ENCODE measurements around the gene DAB1.
"Not testable (repeated sequence)": the region's sequence is repeated elsewhere in the genome, so short reads cannot be mapped to it uniquely, and the experiment has no call there.

The DAB1 gene

DNA sequence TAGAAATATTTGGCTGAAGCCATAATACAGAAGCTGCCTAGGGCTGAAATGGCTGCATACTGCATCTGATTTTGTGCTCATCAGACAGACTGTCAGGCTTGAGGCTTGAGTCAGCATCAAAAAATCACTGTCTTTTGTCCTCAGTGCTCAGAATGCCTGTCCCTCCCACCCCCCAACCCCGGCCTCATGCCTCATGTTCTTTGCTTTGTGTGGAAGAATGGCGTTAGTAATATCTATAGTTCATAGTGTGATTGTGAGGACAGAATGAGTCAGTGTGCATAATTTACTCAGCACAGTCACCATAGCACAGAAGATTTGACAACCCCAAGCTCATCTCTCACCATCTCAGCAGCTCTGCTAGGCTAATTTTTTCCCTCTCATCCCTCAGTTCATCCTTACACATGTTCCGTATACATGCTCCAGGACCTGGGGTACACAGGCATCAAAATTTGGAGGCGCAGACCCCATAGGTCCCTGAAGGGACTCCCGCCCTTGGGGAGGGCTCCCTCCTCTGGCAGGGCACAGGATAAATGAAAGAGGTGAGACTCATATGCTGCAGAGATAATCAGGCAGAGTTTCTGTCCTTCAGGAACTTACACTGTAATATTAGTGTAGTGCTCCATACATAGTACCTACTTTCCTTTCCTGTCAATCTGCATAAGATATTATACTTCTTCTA, 299.0 kb downstream of the DAB1 start:
- DNase-seq, result no peak

DNA sequence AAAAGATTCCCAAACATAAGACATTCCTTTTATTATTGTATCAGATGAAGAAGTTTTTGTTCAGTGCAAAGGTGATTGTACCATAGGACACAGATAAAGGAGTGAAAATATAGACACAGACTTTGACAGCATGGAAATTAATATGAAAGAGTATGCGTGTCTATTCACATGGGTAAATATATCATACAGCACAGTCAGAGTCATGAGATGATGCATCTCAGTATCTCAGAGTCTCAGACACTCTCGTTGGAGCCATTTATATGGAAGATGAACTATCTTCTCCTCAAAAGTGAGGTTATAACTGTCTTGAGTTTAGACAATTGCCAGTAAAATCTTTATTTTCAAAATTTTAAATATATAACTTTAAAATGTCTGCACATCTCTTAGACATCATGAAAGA, 299.7 kb downstream of the DAB1 start:
- DNase-seq, result no peak

DNA sequence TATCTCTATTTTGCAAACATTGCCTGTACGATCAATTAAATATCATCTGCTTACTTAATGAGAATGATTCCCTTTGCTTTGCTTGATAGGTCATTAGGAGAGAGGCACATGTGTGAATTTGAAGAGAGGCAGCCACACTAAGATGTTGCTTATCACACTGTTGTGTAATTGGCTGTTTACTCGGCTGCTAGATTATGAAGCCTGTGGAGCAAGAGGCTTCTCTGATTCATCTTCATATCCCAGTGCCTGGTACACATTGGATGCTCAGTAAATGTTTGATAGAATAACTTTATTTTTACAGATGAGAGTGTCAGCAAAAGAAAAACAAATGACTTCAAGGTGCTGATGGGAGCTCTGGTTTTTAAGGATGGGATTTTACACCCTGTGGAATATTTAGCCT, 301.8 kb downstream of the DAB1 start:
- no peak for DNase-seq

DNA sequence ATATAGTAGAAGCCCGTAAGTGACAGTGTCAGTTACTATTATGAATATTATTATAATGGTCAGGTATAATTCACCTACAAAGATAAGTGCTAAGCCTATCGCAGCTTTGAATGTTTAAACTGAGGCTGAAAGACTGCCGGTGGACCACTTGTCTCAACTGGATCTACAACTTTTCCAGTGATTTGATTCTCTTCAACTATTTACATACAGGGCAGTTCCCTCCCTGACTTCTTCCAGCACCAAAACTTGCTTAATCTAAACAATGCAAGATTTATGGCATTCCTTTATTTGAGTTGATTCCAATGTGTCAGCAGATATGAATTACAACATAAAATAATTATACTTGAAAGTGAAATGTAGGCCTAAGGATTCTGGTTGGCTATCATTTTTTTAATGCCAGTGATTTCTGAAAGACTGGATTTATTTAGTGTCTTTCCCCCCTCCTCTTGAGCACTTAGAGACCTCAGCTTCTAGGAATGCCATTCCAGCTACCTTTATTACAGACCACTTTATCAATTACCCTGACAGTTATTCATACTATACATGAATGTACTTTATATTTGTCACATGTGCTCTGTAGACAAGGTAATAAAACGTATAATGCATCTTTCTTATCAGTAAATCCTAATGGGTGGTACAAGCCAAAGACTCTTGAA, 304.8 kb downstream of the DAB1 start:
- no peak for DNase-seq

DNA sequence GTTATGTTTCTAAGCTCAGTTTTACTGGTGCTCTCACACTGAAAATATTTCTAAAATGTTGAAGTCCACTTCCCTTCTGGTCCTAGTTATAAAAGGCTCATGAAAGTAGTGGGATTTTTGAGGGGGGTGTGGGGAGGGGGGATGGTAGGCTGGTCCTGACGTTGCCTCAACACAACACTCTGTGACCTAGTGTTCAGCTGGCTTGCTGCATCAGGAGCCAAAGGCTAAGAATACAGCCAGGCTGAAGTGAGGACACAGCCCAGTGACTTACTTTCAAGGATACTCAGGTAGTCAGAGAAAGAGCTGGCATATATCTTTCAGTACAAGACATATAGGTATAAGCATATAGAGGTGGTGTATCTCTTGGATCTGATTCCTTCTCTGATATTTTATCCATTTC, 306.1 kb downstream of the DAB1 start:
- DNase-seq, result no peak

DNA sequence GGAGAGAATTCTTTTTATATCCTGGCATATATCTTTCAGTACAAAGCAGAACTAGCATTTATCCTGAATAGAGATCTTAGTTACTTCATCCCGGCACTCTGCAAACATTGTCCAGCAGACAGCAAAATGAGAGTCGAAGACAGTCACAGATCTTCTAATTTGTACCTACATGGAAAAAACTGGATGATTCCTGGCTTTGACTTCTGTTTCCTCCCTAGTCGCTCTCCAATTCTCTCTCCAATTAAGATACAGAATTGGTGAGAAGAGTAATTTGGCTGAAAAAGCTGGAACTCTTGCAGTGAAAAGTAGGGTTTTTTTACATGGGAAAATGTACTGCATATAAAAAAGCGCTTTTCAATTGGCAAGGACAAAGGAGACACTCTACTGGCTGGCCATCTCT, 307.0 kb downstream of the DAB1 start:
- DNase-seq, result no peak

DNA sequence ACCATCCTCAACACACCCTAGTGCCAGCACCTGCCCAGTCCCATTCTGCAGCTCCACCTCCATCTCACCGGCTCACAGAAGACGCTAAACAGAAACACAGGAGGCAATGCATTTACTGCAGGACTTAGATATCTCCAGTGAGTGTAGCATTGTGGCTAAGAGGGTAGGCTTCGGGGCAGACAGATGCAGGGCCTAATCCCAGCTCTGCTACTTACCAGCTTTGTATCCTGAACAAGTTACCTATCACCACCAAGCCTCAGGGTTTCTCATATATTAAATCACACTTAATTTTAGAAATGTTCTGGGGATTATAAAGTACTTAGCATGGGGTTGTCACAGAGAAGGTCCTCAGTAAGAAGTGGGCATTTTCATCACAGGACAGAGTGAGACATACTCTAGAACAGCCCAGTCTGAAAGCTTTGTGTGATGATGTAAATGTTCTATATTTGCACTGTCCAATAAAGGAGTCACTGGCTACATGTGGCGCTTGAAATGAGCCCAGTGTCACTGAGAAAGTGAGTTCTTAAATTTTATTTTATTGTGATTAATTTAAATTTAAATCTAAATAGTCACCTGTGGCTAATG, 308.7 kb downstream of the DAB1 start:
- DNase-seq, result no peak

DNA sequence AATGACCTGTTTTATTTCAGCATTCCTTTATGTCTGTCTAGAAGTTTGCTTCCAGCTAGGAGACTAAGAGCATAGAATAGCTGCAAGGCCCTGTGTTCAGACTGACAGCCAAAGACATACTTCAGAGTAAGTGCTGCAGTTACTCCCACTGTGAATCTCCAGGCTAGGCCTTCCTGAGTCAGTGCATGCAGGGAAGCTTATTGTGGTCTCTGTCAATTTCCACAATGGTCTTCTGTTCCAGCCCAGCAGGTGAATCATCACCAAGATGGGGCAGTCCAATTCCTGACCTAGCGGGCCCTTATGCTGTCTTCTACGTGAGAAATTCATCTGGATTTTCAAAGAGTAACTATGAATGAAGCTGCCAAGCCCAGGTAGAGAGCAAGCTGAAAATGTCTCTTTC, 311.7 kb downstream of the DAB1 start:
- DNase-seq, result no peak

DNA sequence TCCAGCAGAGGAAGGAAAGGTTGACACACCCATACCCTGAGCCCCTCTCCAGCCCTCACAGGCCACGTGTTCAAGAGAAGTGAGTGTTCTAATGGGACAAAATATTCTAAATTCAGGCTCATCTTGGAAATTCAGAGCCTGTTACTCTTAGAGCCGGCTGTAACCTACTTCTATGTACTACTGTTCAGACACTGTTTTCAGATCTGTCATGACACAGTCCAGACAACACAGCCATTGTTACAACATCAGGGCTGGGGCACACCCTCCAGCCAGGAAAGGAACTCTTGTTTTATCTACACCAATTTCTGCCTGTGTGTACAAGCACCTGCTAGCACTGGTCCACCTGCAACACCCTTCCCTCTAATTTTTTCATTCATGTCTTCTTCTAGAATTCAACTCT, 312.7 kb downstream of the DAB1 start:
- DNase-seq, result no peak

DNA sequence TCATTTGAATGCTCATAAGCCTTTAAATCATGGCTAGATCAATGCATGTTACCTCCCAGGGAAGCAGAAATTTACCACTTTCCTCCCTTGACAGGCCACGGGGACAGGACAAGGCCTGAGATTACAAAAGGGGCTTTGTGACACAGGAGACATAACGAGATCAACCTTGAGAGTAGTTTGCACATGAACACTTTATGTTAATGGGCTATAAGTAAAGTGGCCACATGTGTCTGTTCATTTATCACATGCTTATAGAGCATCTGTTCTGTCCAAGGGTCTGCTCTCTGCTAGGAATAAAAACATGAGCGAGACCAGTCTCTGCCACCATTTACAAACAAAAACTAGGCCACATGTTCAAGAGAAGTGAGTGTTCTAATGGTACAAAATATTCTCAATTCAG, 314.0 kb downstream of the DAB1 start:
- DNase-seq, result no peak

DNA sequence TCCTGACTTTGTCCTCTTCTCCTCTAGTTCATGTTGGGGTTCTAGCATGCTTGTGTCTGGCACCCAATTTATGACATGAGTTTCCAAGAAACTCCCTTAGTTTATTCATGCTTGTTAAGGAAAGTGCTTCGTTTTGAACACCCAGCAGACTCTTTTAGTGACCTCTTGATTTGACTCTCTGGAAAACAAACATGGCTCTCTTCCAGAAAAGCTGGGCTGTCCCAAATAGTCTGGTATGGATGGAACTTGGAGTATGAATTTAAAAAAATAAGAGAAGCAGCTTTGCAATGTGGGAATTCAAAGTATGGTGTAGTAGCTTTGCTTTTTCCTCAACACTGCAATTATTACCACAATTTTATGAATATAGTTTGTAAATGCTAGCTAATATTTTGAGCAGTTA, 314.6 kb downstream of the DAB1 start:
- DNase-seq, result no peak

DNA sequence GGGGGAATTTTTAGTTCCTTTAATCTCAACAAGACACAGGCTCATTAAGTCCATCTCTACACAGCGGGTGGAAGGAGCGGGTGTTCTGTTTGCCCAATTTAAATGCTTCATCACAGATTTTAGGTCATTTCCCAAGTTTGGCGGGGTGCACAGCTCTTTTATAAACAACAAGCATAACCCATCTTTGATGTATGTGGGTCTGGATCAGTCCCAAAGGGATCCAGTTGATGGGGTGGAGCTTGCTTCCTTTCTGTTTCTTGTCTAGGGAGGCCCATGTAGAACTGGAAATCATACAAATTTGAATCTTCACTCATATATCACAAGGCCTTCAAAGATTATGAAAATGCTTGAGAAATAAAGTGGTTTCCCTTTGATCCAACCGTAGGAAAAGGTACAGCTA, 317.6 kb downstream of the DAB1 start:
- DNase-seq, result no peak

DNA sequence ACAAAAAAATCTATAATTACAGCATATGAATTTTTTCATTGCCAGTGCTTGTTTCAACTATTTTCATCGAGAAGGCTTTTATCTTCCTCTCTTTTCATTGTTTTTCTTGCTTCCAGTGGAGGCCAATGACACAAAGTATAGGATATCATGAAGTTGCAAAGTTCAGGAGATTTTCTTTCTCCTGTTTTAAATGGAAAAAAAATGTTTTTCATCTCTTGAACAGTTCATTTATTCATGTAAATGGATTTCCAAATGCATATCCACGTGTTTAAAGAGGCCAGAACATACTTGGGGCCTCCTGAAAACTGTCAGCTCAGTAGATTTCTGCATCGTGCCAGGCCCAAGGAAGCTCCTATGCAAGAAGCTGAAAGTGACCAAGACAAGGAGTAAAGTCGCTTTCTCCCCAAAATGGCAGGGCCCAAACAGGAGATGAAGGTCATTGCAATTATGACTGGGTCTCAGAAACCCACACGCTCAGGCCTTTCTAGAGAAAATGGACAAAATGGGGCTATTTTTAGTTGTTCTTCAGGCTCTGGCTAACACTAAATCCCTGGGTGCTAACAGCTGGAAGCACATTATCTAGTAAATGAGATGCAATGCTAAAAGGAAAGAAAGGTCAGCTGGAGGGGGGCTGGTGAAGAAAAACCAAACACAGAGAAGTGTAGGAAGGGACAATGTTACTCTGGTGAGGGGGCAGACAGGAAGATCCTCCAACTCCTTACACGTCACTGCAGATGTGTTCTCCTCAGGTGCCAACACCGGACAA, 321.1 kb downstream of the DAB1 start:
- no peak for DNase-seq

DNA sequence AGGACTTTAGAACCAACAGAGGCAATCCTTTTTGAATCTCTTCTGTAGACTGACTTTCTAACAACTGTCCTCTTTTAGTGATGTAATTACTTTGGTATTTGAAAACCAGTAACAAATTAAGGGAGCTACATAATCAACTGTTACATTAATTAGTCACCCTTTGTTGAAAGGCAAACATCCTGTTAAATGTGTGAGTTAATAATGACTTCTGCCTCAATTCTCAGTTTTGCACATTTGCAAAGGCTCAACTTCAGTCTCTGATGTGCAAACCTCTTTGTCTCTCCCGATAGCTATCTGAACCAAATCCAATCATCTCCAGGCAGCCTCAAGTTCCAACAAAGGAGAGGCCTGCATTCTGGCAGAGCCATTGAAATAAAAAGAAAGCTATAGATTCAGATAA, 322.7 kb downstream of the DAB1 start:
- DNase-seq, result no peak

DNA sequence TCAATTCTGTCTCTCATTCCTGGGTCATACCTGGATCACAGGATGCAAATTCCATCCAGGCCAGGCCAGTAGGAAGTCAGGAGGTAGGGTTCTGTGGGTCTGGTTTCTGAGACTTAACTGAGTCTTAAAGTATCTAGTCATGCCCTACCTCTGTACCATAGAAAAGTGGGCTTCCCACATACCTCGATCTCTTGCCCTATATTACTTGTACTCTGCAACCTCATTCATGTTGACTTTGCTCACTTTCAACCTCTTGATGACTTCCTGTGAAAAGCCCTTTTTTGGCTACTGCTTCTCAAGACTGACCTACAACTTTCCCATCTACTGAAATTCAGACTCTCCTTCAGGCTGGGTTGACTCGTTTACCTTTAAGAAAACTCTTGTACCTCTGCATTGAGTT, 329.1 kb downstream of the DAB1 start:
- DNase-seq, result no peak

DNA sequence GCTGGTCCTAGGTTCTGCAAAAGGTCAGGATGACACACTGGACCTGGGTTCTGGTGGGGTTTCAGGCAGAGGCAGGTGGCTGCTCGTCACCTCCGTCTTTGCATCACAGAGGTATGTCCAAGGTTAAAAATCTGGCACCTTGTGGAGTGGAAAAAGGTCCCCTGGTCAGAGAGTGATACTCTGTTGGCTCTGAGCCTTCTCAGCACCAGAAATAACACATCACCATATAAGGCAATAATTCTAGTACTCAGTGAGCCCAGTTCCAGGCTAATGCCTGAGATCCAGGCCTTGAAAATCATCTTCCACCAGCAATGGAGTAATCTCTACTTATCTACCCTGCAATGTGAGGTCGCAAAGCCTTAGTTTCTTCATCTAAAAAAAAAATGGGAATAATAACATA, 330.7 kb downstream of the DAB1 start:
- DNase-seq, result no peak

DNA sequence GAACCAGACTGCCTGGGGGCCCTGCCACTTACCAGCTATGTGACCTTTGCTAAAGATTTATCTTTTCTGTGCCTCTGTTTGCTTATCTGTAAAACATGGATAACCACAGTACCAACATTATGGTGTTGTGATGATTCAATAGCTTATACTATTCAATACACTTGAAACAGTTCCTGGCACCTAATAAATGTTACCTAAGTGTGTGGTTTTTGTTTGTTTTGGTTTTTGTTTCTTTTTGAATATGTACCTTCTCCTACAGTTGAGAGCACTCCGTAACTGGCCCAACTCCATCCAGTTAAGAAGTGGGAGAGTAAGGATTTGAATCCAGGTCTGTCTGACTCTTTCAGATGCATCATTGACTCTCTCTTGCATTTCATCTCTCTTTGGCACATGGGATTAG, 332.2 kb downstream of the DAB1 start:
- no peak for DNase-seq

DNA sequence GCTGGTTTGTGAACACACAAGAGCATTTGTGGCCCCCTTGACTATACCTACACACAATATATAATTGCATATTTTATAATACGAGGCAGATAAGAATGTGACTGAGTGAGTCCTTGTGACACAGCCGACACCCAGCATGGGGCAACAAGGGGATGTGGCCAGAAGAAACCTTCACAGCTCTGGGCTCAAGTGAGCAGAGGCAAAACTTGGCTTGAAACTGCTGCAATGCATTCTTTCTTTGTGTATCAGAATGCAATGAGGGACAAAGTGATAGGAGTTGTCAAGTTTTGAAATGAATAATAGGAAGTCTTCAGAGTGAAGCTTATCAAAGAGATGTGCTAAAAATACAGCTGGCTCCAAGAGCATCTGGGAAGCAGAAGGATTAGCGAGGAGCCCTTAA, 334.0 kb downstream of the DAB1 start:
- no peak for DNase-seq

DNA sequence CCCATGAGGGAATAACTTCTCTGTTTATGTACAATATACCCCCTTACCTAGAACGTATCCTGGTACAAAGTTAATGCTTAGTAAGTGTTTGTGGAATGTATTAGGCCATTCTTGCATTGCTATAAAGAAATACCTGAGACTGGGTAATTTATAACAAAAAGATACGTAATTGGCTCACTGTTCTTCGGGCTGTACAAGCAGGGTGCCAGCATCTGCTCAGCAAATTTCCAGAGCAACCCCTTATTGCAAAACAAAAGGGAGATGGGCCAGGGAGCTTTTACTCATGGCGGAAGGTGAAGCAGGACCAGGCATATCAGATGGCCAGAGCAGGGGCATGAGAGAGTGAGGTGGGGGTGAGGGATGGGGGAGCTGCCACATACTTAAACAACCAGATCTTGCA, 334.6 kb downstream of the DAB1 start:
- DNase-seq, result no peak

DNA sequence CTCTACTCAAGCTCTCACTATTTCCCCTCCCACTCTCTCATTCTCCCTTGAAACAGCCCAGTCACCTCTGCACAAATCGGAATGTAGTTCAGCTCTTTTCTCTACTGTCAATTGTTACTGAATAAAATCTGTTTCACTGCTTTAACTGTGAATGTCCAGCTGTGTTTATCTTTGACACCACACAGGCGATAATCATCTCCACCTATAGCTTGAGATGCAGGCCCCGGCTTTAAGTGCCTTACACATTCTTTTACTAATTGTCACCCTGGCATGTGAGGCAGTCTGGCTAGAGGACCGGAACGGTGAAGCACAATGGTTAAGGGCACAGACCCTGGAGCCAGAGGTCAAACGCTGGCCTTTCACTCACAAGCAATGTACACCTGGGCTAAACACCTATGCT, 335.2 kb downstream of the DAB1 start:
- DNase-seq, result no peak

DNA sequence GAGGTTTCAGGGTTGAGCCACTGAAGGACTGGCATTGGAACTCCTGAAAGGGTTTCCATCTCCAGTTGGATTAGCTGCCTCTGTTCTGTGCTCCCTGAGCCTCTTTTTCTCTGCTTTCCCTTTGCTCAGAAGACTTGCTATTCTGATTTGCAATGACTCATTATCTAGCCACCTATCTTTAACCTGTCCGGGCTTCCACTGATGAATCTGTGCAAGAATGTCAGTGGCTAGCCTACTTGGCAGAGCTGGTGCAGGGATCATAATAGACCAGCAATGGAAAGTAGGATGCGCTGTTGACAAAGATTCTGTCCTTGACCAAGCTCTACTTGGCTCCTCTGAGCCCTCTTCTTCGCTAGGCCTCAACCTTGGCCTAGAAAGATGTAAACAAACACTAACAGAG, 336.2 kb downstream of the DAB1 start:
- not testable (repeated sequence) for DNase-seq

DNA sequence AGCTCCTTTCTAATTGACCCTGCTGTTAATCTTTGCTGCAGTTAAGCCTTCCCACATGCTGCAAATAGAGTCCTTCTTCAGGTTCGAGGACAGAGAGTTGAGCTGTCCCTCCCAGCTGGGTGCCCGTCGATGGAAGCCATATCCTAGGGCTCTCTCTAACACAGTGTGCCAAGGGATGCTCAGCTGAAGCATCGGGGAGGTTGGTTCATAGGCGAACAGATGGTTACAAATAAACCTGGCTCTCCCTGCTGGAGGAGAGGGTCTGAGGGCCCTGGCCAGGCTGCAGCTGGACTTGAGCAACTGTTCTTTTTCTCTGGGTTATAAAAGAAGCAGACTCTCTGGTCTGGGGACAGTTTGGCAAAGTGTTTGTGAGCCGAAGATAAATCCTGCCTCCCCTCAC, 337.7 kb downstream of the DAB1 start:
- no peak for DNase-seq

DNA sequence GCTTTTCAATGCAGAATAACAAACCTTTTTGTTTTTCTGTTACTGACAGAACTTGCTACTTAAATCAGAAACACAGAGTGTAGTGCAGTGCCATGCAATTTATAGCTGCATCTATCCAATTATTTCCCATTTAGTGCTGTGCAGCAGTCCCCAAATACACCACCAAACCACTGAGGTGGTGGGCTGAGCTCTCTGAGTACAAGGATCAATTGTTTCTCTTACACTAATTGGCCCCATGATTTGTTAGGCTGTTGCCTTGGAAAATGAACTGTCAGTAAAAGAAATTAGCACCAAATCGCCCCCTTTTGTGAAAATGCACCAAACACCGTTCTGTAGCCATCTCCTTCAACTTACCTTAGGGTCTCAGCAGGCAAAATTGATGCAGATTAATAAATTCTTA, 339.2 kb downstream of the DAB1 start:
- DNase-seq, result no peak

All from amygdala (tissue), 56 donors.